ENCODE measurements around the gene STAT4. TPM values are rescaled to one million over a fixed set of nuclear protein-coding genes. Genes with fewer than 3 reads are reported as not detected.
A peak's percentile ranks its signal among the peaks of the same experiment; 100 is the strongest.

STAT4 gene
- total RNA-seq, 2 experiments from 2014 or later = 70.8 to 72.2 TPM

DNA sequence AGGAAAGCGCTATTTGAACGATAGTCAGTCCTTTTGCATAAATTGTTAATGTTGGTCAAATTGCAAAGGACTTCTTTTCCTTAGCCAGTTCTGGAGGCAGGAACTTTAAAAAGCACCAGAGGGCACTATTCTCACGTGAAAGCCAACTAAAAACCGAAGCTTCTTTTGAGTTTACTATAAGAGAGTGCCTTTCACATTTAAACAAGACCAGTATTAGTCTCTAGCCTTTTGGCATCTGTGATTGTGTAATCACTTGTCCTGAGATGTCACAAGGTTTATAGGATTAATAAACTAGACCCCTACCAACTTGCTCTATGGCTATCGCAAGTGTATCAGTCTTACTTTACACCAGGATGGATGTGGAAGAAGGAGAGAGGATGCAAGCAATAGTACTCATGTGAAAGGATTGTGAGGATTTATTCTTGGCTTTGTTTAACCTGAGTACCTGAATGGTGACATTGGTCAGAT, 14.4 kb upstream of the STAT4 start:
- TF ChIP-seq, protein P1, sequence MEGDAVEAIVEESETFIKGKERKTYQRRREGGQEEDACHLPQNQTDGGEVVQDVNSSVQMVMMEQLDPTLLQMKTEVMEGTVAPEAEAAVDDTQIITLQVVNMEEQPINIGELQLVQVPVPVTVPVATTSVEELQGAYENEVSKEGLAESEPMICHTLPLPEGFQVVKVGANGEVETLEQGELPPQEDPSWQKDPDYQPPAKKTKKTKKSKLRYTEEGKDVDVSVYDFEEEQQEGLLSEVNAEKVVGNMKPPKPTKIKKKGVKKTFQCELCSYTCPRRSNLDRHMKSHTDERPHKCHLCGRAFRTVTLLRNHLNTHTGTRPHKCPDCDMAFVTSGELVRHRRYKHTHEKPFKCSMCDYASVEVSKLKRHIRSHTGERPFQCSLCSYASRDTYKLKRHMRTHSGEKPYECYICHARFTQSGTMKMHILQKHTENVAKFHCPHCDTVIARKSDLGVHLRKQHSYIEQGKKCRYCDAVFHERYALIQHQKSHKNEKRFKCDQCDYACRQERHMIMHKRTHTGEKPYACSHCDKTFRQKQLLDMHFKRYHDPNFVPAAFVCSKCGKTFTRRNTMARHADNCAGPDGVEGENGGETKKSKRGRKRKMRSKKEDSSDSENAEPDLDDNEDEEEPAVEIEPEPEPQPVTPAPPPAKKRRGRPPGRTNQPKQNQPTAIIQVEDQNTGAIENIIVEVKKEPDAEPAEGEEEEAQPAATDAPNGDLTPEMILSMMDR (IDR thresholded peaks at IDR 0.05) = peak; percentile 84
- DNase-seq = no peak
- ATAC-seq = peak; percentile 84
- intact Hi-C loops (cut with micrococcal nuclease) = loop anchor here (1.0 to 10.0 kb wide), 3 partner anchors 37 to 356 kb away; no protein-coding TSS in a partner anchor
- H3K4me1 Mint-ChIP-seq (ENCODE audit: low read depth) = peaks cover 25% of the 10 kb centered on the region
- H3K27me3 Mint-ChIP-seq = no peaks in the 10 kb centered on the region
- no peak overlapping the region for H3K27ac Mint-ChIP-seq
- ChIA-PET CTCF (interaction anchor here (0.6 to 17.8 kb wide), 45 partner anchors 9 to 516 kb away, joined by 3 to 643 read pairs (median 4); no protein-coding TSS in a partner anchor), POLR2A (interaction anchor here (0.6 to 1.1 kb wide), 4 partner anchors 23 to 864 kb away, joined by 3 to 5 read pairs (median 4); no protein-coding TSS in a partner anchor)
- no peaks in the 10 kb centered on the region for H3K9me3 Mint-ChIP-seq
- no peak overlapping the region for H3K4me3 Mint-ChIP-seq
- H3K36me3 Mint-ChIP-seq (ENCODE audit: low read depth) = no peaks in the 10 kb centered on the region

DNA sequence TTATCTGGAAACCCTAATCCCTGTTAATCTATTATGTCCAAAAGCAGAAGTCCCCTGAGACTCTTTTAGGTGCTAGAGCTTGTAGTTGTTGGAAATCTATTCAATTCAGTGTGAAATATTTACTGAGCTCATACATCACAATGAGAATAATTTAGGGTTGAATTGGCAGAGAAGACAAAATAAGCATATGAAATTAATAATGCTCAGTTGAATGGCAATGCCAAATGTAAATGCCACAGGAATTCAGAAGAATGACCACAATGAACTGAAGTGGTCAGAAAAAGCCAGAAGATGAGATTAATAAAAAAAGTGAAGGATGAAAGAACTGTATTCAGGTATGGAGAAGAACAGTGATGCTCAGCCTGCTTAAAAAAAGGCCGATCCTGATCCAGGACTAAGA, 8.0 kb upstream of the STAT4 start:
- Mint-ChIP-seq H3K4me3 (no peak overlapping the region), H3K4me1 (ENCODE audit: low read depth) (peaks cover 16% of the 10 kb centered on the region), H3K27me3 (no peaks in the 10 kb centered on the region), H3K27ac (no peak overlapping the region), H3K9me3 (no peaks in the 10 kb centered on the region), H3K36me3 (ENCODE audit: low read depth) (no peaks in the 10 kb centered on the region)
- POLR2A ChIA-PET = no interaction called here
- TF ChIP-seq, protein P1 (IDR thresholded peaks at IDR 0.05) = no peak
- DNase-seq = no peak
- intact Hi-C loops (cut with micrococcal nuclease) = no loop called here
- no peak for ATAC-seq
- CTCF ChIA-PET = interaction anchor here (0.6 to 17.8 kb wide), 8 partner anchors 9 to 363 kb away, joined by 3 to 643 read pairs (median 6); no protein-coding TSS in a partner anchor

DNA sequence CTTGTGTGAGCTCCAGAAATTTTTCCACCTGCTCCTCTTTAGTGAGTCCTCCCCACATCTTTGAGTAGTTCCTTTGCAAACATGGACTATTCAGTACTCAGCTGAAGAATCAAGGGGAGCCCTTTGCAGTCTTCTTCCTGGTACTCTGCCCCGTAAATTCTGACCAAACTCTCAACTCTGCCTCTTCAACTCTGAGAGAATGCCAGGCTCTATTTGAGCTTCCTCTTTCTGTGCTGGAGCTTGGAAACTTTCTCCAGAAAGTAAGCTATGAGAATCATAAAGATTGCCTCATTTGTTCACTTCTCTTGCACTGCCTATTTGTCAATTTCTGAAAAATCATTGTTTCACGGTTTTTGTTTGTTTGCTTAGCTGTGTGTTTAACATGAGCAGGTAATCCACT, 7.4 kb upstream of the STAT4 start:
- no peaks in the 10 kb centered on the region for H3K9me3 Mint-ChIP-seq
- TF ChIP-seq, protein P1 (IDR thresholded peaks at IDR 0.05) = no peak
- H3K4me3 Mint-ChIP-seq = no peak overlapping the region
- H3K36me3 Mint-ChIP-seq (ENCODE audit: low read depth) = no peaks in the 10 kb centered on the region
- ATAC-seq = no peak
- POLR2A ChIA-PET = no interaction called here
- no peak overlapping the region for H3K27ac Mint-ChIP-seq
- intact Hi-C loops (cut with micrococcal nuclease) = no loop called here
- CTCF ChIA-PET = interaction anchor here (0.6 to 17.8 kb wide), 10 partner anchors 9 to 363 kb away, joined by 3 to 643 read pairs (median 4); no protein-coding TSS in a partner anchor
- H3K27me3 Mint-ChIP-seq = no peaks in the 10 kb centered on the region
- no peak for DNase-seq
- peaks cover 19% of the 10 kb centered on the region for H3K4me1 Mint-ChIP-seq (ENCODE audit: low read depth)

DNA sequence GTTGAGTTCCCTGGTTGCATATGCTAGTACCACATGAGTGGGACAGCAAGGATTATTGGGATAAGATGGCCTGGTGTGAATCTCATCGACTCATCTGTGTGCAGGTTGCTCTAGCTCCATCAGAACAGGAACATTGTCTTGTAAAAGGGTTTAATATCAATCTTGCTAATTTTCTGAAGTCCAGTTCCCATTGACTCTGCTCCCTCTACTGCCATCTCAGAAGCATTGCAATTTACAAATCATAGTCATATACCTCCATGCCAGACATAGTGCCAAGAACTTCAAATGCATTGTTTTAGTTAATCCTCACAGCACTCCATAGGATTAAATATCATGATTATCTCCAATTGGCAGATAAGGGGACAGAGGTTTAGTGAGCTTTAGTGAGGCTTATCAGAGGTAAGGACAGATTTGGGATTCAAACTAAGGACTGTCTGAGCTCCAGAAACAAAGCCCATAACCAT, 4.8 kb upstream of the STAT4 start:
- DNase-seq (peak; percentile 9), ATAC-seq (peak; percentile 28)
- Mint-ChIP-seq H3K36me3 (ENCODE audit: low read depth) (no peaks in the 10 kb centered on the region), H3K9me3 (no peaks in the 10 kb centered on the region), H3K4me1 (ENCODE audit: low read depth) (peaks cover 40% of the 10 kb centered on the region), H3K27me3 (no peaks in the 10 kb centered on the region), H3K27ac (peak overlapping the region; percentile 13), H3K4me3 (no peak overlapping the region)
- TF ChIP-seq, protein P1 (IDR thresholded peaks at IDR 0.05) = peak; percentile 87
- intact Hi-C loops (cut with micrococcal nuclease) = loop anchor here (1.0 kb wide), 1 partner anchor 103 kb away; no protein-coding TSS in a partner anchor
- ChIA-PET CTCF (interaction anchor here (0.6 to 17.8 kb wide), 67 partner anchors 10 to 522 kb away, joined by 3 to 643 read pairs (median 4); partner anchors contain the start of gene NABP1), POLR2A (interaction anchor here (0.5 to 2.7 kb wide), 7 partner anchors 93 to 420 kb away, joined by 3 to 19 read pairs (median 4); partner anchors contain the start of gene STAT1)

DNA sequence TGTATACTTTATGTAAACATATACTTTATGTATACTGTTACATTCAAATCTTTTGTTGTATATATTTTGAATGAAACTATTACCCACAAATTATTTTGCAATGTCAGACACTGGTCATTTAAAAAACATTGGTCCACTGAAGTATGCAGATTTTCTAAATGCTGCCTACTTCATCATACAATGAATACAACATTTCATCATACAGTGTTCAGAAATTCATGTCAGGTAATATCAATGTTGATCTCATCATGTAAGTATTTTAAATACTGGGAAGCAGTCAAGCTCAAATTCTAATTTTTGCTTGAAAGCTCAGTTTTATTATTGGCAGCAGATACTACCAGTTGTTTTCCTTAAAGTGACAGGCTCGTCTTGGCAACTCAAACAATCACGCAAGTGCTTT, 2.9 kb upstream of the STAT4 start:
- no peaks in the 10 kb centered on the region for H3K9me3 Mint-ChIP-seq
- ATAC-seq = no peak
- no peaks in the 10 kb centered on the region for H3K27me3 Mint-ChIP-seq
- H3K4me3 Mint-ChIP-seq = no peak overlapping the region
- intact Hi-C loops (cut with micrococcal nuclease) = loop anchor here (5.0 kb wide), 1 partner anchor 271 kb away; the partner anchor contains the start of gene GLS
- H3K27ac Mint-ChIP-seq = no peak overlapping the region
- TF ChIP-seq, protein P1 (IDR thresholded peaks at IDR 0.05) = no peak
- POLR2A ChIA-PET = no interaction called here
- H3K36me3 Mint-ChIP-seq (ENCODE audit: low read depth) = peaks cover 9% of the 10 kb centered on the region
- CTCF ChIA-PET = interaction anchor here (3.7 to 17.8 kb wide), 2 partner anchors 12 to 102 kb away, joined by 46 to 643 read pairs; no protein-coding TSS in a partner anchor
- no peak for DNase-seq
- peaks cover 41% of the 10 kb centered on the region for H3K4me1 Mint-ChIP-seq (ENCODE audit: low read depth)

Measured in activated CD8-positive, alpha-beta T cell treated with anti-CD3 and anti-CD28 coated beads for 36 hours (primary cell).